ENCODE results near the gene RANBP3.
"Not testable (repeated sequence)": the region's sequence is repeated elsewhere in the genome, so short reads cannot be mapped to it uniquely, and the experiment has no call there.

Gene RANBP3

GRCh38 chr19:5961969-5962945 lies 15.7 kb downstream of the RANBP3 start:
- H3K4me2 ChIP-seq (ENCODE audit: low read length): peak overlapping the region; percentile 38; the same call in 1 of the 2 replicates
- H3K4me1 ChIP-seq (ENCODE audit: insufficient read depth, low read length, severe bottlenecking): peaks cover 49% of the 10 kb centered on the region
- H3K36me3 ChIP-seq (ENCODE audit: insufficient read depth, low read length): peaks cover 29% of the 10 kb centered on the region; the same call in 1 of the 2 replicates
- H3F3A ChIP-seq (ENCODE audit: insufficient read depth, low read length): no peaks in the 10 kb centered on the region
- H3K27me3 ChIP-seq (ENCODE audit: insufficient read depth, low read length): no peaks in the 10 kb centered on the region
- H3K9ac ChIP-seq (ENCODE audit: low read length): peak overlapping the region; percentile 2; the same call in 1 of the 2 replicates
- H3K9me2 ChIP-seq (ENCODE audit: low read depth, low read length): no peaks in the 10 kb centered on the region
- no peaks in the 10 kb centered on the region for H4K20me1 ChIP-seq (ENCODE audit: insufficient read depth, low read length)
- H3K27ac ChIP-seq (ENCODE audit: low read depth, low read length, poor library complexity, severe bottlenecking): peak overlapping the region; percentile 76
- H2AFZ ChIP-seq (ENCODE audit: low read length): no peak overlapping the region
- no peaks in the 10 kb centered on the region for H3K9me3 ChIP-seq (ENCODE audit: low read length)
- TF ChIP-seq EZH2 (IDR thresholded peaks at IDR 0.05; ENCODE audit: borderline replicate concordance, low read length) (no peak), CTCF (IDR thresholded peaks at IDR 0.05; ENCODE audit: low read length) (no peak)
- H3K4me3 ChIP-seq (ENCODE audit: low read depth, low read length, poor library complexity, severe bottlenecking): no peak overlapping the region
- peaks cover 76% of the 10 kb centered on the region for H3K79me2 ChIP-seq (ENCODE audit: insufficient read depth, low read length)

GRCh38 chr19:5961641-5961968 lies 16.3 kb downstream of the RANBP3 start:
- Histone ChIP-seq H3K79me2 (ENCODE audit: insufficient read depth, low read length) (peaks cover 76% of the 10 kb centered on the region), H3K4me2 (ENCODE audit: low read length) (peak overlapping the region; percentile 38; the same call in 1 of the 2 replicates), H3K4me1 (ENCODE audit: insufficient read depth, low read length, severe bottlenecking) (peaks cover 52% of the 10 kb centered on the region), H3K36me3 (ENCODE audit: insufficient read depth, low read length) (peaks cover 22% of the 10 kb centered on the region; the same call in 1 of the 2 replicates), H3K27ac (ENCODE audit: low read depth, low read length, poor library complexity, severe bottlenecking) (peak overlapping the region; percentile 76)
- not testable (repeated sequence) for H3F3A ChIP-seq (ENCODE audit: insufficient read depth, low read length); H2AFZ ChIP-seq (ENCODE audit: low read length); H3K9me3 ChIP-seq (ENCODE audit: low read length); H3K27me3 ChIP-seq (ENCODE audit: insufficient read depth, low read length); H3K9me2 ChIP-seq (ENCODE audit: low read depth, low read length); H4K20me1 ChIP-seq (ENCODE audit: insufficient read depth, low read length); H3K9ac ChIP-seq (ENCODE audit: low read length); H3K4me3 ChIP-seq (ENCODE audit: low read depth, low read length, poor library complexity, severe bottlenecking)

DNA sequence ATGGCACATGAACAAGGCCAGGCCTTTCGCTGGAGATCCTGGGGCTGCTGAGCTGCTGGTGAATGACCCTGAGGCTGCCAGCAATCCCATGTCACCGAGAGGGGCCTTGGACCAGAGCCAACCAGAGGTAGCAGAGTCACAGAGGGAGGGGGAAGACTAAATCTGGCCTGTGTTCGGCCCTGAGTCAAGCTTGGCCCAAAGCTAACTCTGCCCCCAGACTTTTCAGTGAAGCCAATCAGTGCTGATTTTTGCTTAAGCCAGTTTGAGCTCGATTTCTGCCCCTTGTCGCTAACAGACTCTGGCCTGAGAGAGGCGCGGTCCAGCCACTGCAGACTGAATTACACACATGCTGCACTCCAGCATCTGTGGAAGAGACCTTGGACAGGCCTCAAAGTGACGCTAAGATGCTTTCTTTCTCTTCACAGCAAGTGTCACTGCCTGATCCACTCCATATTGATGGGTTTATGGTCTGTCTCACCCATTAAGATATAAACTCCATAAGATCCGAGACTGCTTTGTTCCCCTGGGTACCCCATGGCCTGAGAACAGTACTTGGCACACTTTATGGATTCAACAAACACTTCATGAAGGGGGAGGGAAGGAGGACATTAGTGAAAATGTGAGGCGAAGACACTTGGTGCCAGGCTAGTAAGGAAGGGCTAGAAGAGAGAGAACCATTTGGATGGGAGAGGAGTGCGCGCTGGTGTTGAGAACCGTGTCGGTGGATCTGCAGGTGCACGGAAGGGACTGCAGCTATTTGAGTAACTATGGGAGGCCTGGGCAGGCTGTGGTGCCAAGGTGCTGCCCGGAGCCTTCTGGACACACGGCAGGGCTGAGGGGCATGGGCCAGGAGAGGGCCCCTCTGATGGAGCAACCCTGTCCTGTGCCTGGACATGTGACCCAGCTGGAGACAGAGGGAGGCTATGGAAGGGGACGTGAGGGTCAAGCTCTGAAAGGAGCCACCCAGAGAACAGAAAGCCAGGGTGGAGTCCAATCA lies 17.6 kb downstream of the RANBP3 start:
- peaks cover 65% of the 10 kb centered on the region for H3K4me1 ChIP-seq (ENCODE audit: insufficient read depth, low read length, severe bottlenecking)
- H3K9me3 ChIP-seq (ENCODE audit: low read length): no peaks in the 10 kb centered on the region
- peak overlapping the region; percentile 43 for H3K27ac ChIP-seq (ENCODE audit: low read depth, low read length, poor library complexity, severe bottlenecking)
- no peak overlapping the region for H3K4me3 ChIP-seq (ENCODE audit: low read depth, low read length, poor library complexity, severe bottlenecking)
- H3K9me2 ChIP-seq (ENCODE audit: low read depth, low read length): no peaks in the 10 kb centered on the region
- H3K27me3 ChIP-seq (ENCODE audit: insufficient read depth, low read length): no peaks in the 10 kb centered on the region
- no peak overlapping the region; the same call in 1 of the 2 replicates for H3K9ac ChIP-seq (ENCODE audit: low read length)
- H3K4me2 ChIP-seq (ENCODE audit: low read length): no peak overlapping the region; the same call in 1 of the 2 replicates
- no peaks in the 10 kb centered on the region for H3F3A ChIP-seq (ENCODE audit: insufficient read depth, low read length)
- no peak for TF ChIP-seq EZH2 (IDR thresholded peaks at IDR 0.05; ENCODE audit: borderline replicate concordance, low read length)
- no peak for TF ChIP-seq CTCF (IDR thresholded peaks at IDR 0.05; ENCODE audit: low read length)
- H3K79me2 ChIP-seq (ENCODE audit: insufficient read depth, low read length): peaks cover 75% of the 10 kb centered on the region
- no peak overlapping the region for H2AFZ ChIP-seq (ENCODE audit: low read length)
- H4K20me1 ChIP-seq (ENCODE audit: insufficient read depth, low read length): no peaks in the 10 kb centered on the region
- peaks cover 9% of the 10 kb centered on the region; the same call in 1 of the 2 replicates for H3K36me3 ChIP-seq (ENCODE audit: insufficient read depth, low read length)
